ENCODE results near the gene PYY.

- TF ChIP-seq CTCF (IDR thresholded peaks at IDR 0.05) (no peak), EP300 (IDR thresholded peaks at IDR 0.05) (no peak), POLR2AphosphoS5 (IDR thresholded peaks at IDR 0.05) (no peak), POLR2A (IDR thresholded peaks at IDR 0.05) (no peak)
Measured at GRCh38 chr17:43905400-43905984, 48.2 kb downstream of the PYY start.

All from upper lobe of left lung (tissue), 4 donors.